ENCODE data around the gene SLC39A11. TPM values are rescaled to one million over a fixed set of nuclear protein-coding genes. Genes with fewer than 3 reads are reported as not detected.

SLC39A11 gene
- total RNA-seq, 1 experiment from 2014 or later = 15.2 TPM

GRCh38 chr17:72877348-72877747 is 215.1 kb downstream of the SLC39A11 start:
- Mint-ChIP-seq H3K27ac (no peak overlapping the region), H3K4me1 (no peaks in the 10 kb centered on the region), H3K27me3 (ENCODE audit: low read depth) (no peaks in the 10 kb centered on the region; the same call in none of the 2 replicates), H3K9me3 (peaks cover 29 to 37% of the 10 kb centered on the region in 2 experiments; a peak in 4 of 5 replicates), H3K36me3 (ENCODE audit: insufficient read depth in 1 of 3, low read depth in 3 of 3) (peaks cover 10 to 29% (median 17%) of the 10 kb centered on the region in 3 experiments), H3K4me3 (no peak overlapping the region)
- Histone ChIP-seq H2BK15ac (ENCODE audit: low read depth, low read length) (no peak overlapping the region), H2BK120ac (ENCODE audit: low read depth, low read length, poor library complexity, severe bottlenecking) (no peak overlapping the region), H2AFZ (ENCODE audit: low read length) (no peak overlapping the region), H2BK12ac (ENCODE audit: insufficient read length, low read depth, low read length) (no peak overlapping the region), H4K5ac (ENCODE audit: insufficient read length, low read depth, low read length) (no peak overlapping the region), H3K79me2 (ENCODE audit: insufficient read depth, low read length) (no peaks in the 10 kb centered on the region), H3K9me3 (ENCODE audit: control insufficient read depth, low read depth, low read length) (no peaks in the 10 kb centered on the region), H3T11ph (ENCODE audit: low read length) (no peak overlapping the region), H3K56ac (ENCODE audit: insufficient read length, low read depth, low read length) (no peak overlapping the region), H3K4ac (ENCODE audit: low read depth, low read length) (no peak overlapping the region), H2BK20ac (ENCODE audit: low read depth, low read length, poor library complexity, severe bottlenecking) (no peak overlapping the region), H4K91ac (ENCODE audit: insufficient read length, low read depth, low read length) (no peak overlapping the region), H3K9ac (ENCODE audit: extremely low read depth, insufficient read length, low read length) (no peak overlapping the region), H3K18ac (ENCODE audit: insufficient read length, low read depth, low read length) (no peak overlapping the region), H3K79me1 (ENCODE audit: insufficient read depth, low read depth, low read length, poor library complexity, severe bottlenecking) (no peaks in the 10 kb centered on the region), H2BK5ac (ENCODE audit: insufficient read length, low read length) (no peak overlapping the region), H4K20me1 (ENCODE audit: control insufficient read depth, insufficient read depth, insufficient read length) (no peaks in the 10 kb centered on the region), H3K27me3 (ENCODE audit: insufficient read depth, low read length) (no peaks in the 10 kb centered on the region), H3K23ac (ENCODE audit: insufficient read length, low read depth, low read length) (no peak overlapping the region), H3K23me2 (ENCODE audit: insufficient read length, low read depth, low read length, poor library complexity, severe bottlenecking) (no peaks in the 10 kb centered on the region), H3K4me2 (ENCODE audit: insufficient read depth, insufficient read length, low read length) (no peak overlapping the region), H3K27ac (ENCODE audit: insufficient read length, low read depth, low read length) (no peak overlapping the region), H4K8ac (replicated peaks; ENCODE audit: insufficient read length, low read depth, low read length) (no peak overlapping the region), H3K14ac (ENCODE audit: insufficient read depth, low read length) (no peak overlapping the region), H3K4me1 (ENCODE audit: insufficient read depth, low read length) (no peaks in the 10 kb centered on the region), H2AK5ac (ENCODE audit: insufficient read length, low read length) (no peak overlapping the region)
- no CpG with 5 or more reads among the region's 8 CpGs for WGBS (ENCODE audit: extremely low coverage, insufficient read length, low lambda C conversion rate)
- no peak for TF ChIP-seq CTCF (conservative IDR thresholded peaks at IDR 0.05)
- DNase-seq = no peak
